Kidney (tissue), 14 donors: ENCODE results near the gene TAB2. TPM values are rescaled to one million over a fixed set of nuclear protein-coding genes. Genes with fewer than 3 reads are reported as not detected.

Source experiments
- DNase-seq, 5 donors: peaks; one replicate each; pipeline ENCODE4 v3.0.0-alpha.2; 2013 to 2020
- FAIRE-seq: peaks from 2 replicates; lab custom pipeline; 2012; peaks lifted over from hg19 to GRCh38; lab: Jason Lieb, UNC
- H3K27ac ChIP-seq, 2 donors: one replicate each; pipeline ENCODE4 v1.7.0; 2013; ENCODE audit warnings: low read depth in 2 of 2, low read length in 2 of 2, inconsistent platforms in 1 of 2
- H3K27me3 ChIP-seq: one replicate; pipeline ENCODE4 v1.7.1; 2013; ENCODE audit warnings: low read length, inconsistent platforms; ENCODE audit not compliant: control insufficient read depth, insufficient read depth
- H3K36me3 ChIP-seq, 3 donors: one replicate each; pipeline versions ENCODE4 v1.7.0 to v1.7.1; 2013; ENCODE audit warnings: low read length in 3 of 3, control low read depth in 1 of 3, inconsistent platforms in 1 of 3; ENCODE audit not compliant: insufficient read depth in 3 of 3, control insufficient read depth in 2 of 3
- H3K4me1 ChIP-seq, 3 donors: one replicate each; pipeline versions ENCODE4 v1.7.0 to v1.7.1; 2013; ENCODE audit warnings: low read length in 3 of 3, inconsistent platforms in 1 of 3, low read depth in 1 of 3; ENCODE audit not compliant: control insufficient read depth in 2 of 3, insufficient read depth in 2 of 3
- H3K4me3 ChIP-seq, 3 donors: one replicate each; pipeline versions ENCODE4 v1.7.0 to v1.8.1; 2013; ENCODE audit warnings: low read length in 3 of 3, control low read depth in 1 of 3, inconsistent platforms in 1 of 3
- H3K9ac ChIP-seq, 3 donors: one replicate each; pipeline versions ENCODE4 v1.7.0 to v1.7.1; 2013; ENCODE audit warnings: low read length in 3 of 3, control low read depth in 1 of 3, inconsistent platforms in 1 of 3
- H3K9me3 ChIP-seq, 3 donors: one replicate each; pipeline versions ENCODE4 v1.7.0 to v1.7.1; 2013; ENCODE audit warnings: low read length in 3 of 3, control low read depth in 1 of 3, inconsistent platforms in 1 of 3; ENCODE audit not compliant: control insufficient read depth in 2 of 3, insufficient read depth in 1 of 3
- CTCF ChIP-seq: IDR thresholded peaks from 3 replicates; pipeline ENCODE4 v1.5.1; 2012; ENCODE audit warnings: mild to moderate bottlenecking, moderate library complexity, borderline replicate concordance; ENCODE audit not compliant: insufficient read depth; ENCODE audit errors: extremely low read depth
- intact Hi-C: fragments of 100-400 bp; cut with DNase I; formaldehyde crosslinking; loops from one replicate; pipeline ENCODE4 v1.11.1; 2022
- polyA plus RNA-seq: library from polyadenylated mRNA; stranded (reverse); fragments of 350-450 nt; fragmentation: Illumina TruSeq; extraction: RNeasy Lipid Tissue Mini Kit (QIAGEN cat#74804); gene quantifications from one replicate; pipeline ENCODE4 v1.2.3, GENCODE V29; 2014; ENCODE audit warnings: low read depth, low replicate concordance; ENCODE audit not compliant: insufficient read depth
- total RNA-seq: library from RNA; stranded (reverse); fragmentation: NEBNext Ultra II Directional; extraction: Animal tissue kit (Norgen Biotek cat#: 25700); gene quantifications from one replicate; pipeline ENCODE4 v1.2.1, GENCODE V29; 2021
- donor health status: control.
- donor health status: control.
- donor health status: control.
- donor health status: control.
- donor health status: control.
- donor health status: DM: yes; HTN: yes; CAD: no.
- donor health status: Normal renal cell carcinoma (clear cell type).

The TAB2 gene
- total and polyA plus RNA-seq, 2 donors from 2014 or later: 23.2 to 50.1 TPM

GRCh38 chr6:149285626-149286025 lies 31.9 kb upstream of the TAB2 start:
- DNase-seq (no peak), FAIRE-seq (no peak)
- intact Hi-C loops: no loop called here
- Histone ChIP-seq H3K9ac (no peak overlapping the region), H3K4me3 (no peak overlapping the region), H3K36me3 (no peaks in the 10 kb centered on the region), H3K9me3 (no peaks in the 10 kb centered on the region), H3K27me3 (no peaks in the 10 kb centered on the region), H3K4me1 (no peaks in the 10 kb centered on the region), H3K27ac (no peak overlapping the region)
- no peak for TF ChIP-seq CTCF

- H3K9me3 ChIP-seq: no peaks in the 10 kb centered on the region
- H3K4me1 ChIP-seq: no peaks in the 10 kb centered on the region
- no peak for DNase-seq
- FAIRE-seq: no peak
- H3K4me3 ChIP-seq: no peak overlapping the region
- H3K27me3 ChIP-seq: no peaks in the 10 kb centered on the region
- no peaks in the 10 kb centered on the region for H3K36me3 ChIP-seq
- H3K27ac ChIP-seq: no peak overlapping the region
- TF ChIP-seq CTCF: no peak
- intact Hi-C loops: no loop called here
- H3K9ac ChIP-seq: no peak overlapping the region
These were observed 30.6 kb upstream of the TAB2 start for GRCh38 chr6:149286905-149287304.

GRCh38 chr6:149289192-149289781 lies 28.2 kb upstream of the TAB2 start:
- no peak for FAIRE-seq
- no peak overlapping the region for H3K27ac ChIP-seq
- intact Hi-C loops: no loop called here
- H3K4me1 ChIP-seq: no peaks in the 10 kb centered on the region
- no peaks in the 10 kb centered on the region for H3K27me3 ChIP-seq
- peak in 1 of 5 donors; percentile 3 for DNase-seq
- H3K9ac ChIP-seq: no peak overlapping the region
- no peak overlapping the region for H3K4me3 ChIP-seq
- TF ChIP-seq CTCF: no peak
- no peaks in the 10 kb centered on the region for H3K36me3 ChIP-seq
- no peaks in the 10 kb centered on the region for H3K9me3 ChIP-seq

- FAIRE-seq (no peak), DNase-seq (no peak)
- H3K9ac ChIP-seq: no peak overlapping the region
- H3K36me3 ChIP-seq: no peaks in the 10 kb centered on the region
- H3K9me3 ChIP-seq: no peaks in the 10 kb centered on the region
- no peak overlapping the region for H3K27ac ChIP-seq
- H3K4me1 ChIP-seq: no peaks in the 10 kb centered on the region
- TF ChIP-seq CTCF: no peak
- intact Hi-C loops: no loop called here
- no peak overlapping the region for H3K4me3 ChIP-seq
- H3K27me3 ChIP-seq: no peaks in the 10 kb centered on the region
These were observed 27.5 kb upstream of the TAB2 start for GRCh38 chr6:149289966-149290365.
